Osteocyte (in vitro differentiated cells): Measurements from ENCODE around the gene STPG1. TPM values are rescaled to one million over a fixed set of nuclear protein-coding genes. Genes with fewer than 3 reads are reported as not detected.

ENCODE experiments used
- DNase-seq: peaks from one replicate; pipeline ENCODE4 v3.0.0; 2021; ENCODE audit warnings: mixed read lengths; ENCODE audit not compliant: unreplicated experiment; ENCODE audit errors: extremely low spot score
- H3K27ac Mint-ChIP-seq: one replicate; pipeline ENCODE4 v1.8.0; 2021; ENCODE audit warnings: mild to moderate bottlenecking, mixed read lengths; ENCODE audit not compliant: unreplicated experiment
- H3K27me3 Mint-ChIP-seq: one replicate; pipeline ENCODE4 v1.8.0; 2021; ENCODE audit warnings: mixed read lengths; ENCODE audit not compliant: unreplicated experiment
- H3K36me3 Mint-ChIP-seq: one replicate; pipeline ENCODE4 v1.8.0; 2021; ENCODE audit warnings: mixed read lengths; ENCODE audit not compliant: unreplicated experiment
- H3K4me1 Mint-ChIP-seq: one replicate; pipeline ENCODE4 v1.8.0; 2021; ENCODE audit warnings: mixed read lengths; ENCODE audit not compliant: unreplicated experiment
- H3K4me3 Mint-ChIP-seq: one replicate; pipeline ENCODE4 v1.8.0; 2021; ENCODE audit warnings: mild to moderate bottlenecking, moderate library complexity, mixed read lengths; ENCODE audit not compliant: unreplicated experiment
- H3K9me3 Mint-ChIP-seq: one replicate; pipeline ENCODE4 v1.8.0; 2021; ENCODE audit warnings: mixed read lengths; ENCODE audit not compliant: unreplicated experiment
- CTCF ChIP-seq: fragments of 200-600 bp; sonication (generic); IDR thresholded peaks from 2 replicates; pipeline ENCODE4 v1.5.0; 2021; ENCODE audit warnings: antibody characterized with exemption, mild to moderate bottlenecking, moderate library complexity
- total RNA-seq: library from RNA; stranded (reverse); gene quantifications from 2 replicates; pipeline ENCODE4 v1.2.1, GENCODE V29; 2021

The STPG1 gene
- total RNA-seq, 1 donor from 2014 or later = 5.3 TPM

- no peaks in the 10 kb centered on the region for H3K27me3 Mint-ChIP-seq
- DNase-seq = no peak
- no peaks in the 10 kb centered on the region for H3K9me3 Mint-ChIP-seq
- H3K4me3 Mint-ChIP-seq = no peak overlapping the region
- no peak for TF ChIP-seq CTCF
- H3K4me1 Mint-ChIP-seq = peaks cover 30% of the 10 kb centered on the region
- H3K27ac Mint-ChIP-seq = no peak overlapping the region
- peaks cover 10% of the 10 kb centered on the region for H3K36me3 Mint-ChIP-seq
Measured at GRCh38 chr1:24360681-24361080, 52.9 kb downstream of the STPG1 start.

- no peak overlapping the region for H3K27ac Mint-ChIP-seq
- DNase-seq = no peak
- no peak for TF ChIP-seq CTCF
Measured at GRCh38 chr1:24357038-24357437, 56.5 kb downstream of the STPG1 start.

GRCh38 chr1:24355466-24355865 is 58.1 kb downstream of the STPG1 start:
- Mint-ChIP-seq H3K4me1 (peaks cover 7% of the 10 kb centered on the region), H3K27me3 (no peaks in the 10 kb centered on the region), H3K4me3 (no peak overlapping the region), H3K9me3 (no peaks in the 10 kb centered on the region), H3K36me3 (peaks cover 7% of the 10 kb centered on the region), H3K27ac (no peak overlapping the region)
- no peak for DNase-seq
- no peak for TF ChIP-seq CTCF

More at GRCh38 chr1:24357038-24357437, 56.5 kb downstream of the STPG1 start:
- no peaks in the 10 kb centered on the region for H3K27me3 Mint-ChIP-seq
- H3K9me3 Mint-ChIP-seq = no peaks in the 10 kb centered on the region
- H3K4me1 Mint-ChIP-seq = peaks cover 3% of the 10 kb centered on the region
- peaks cover 10% of the 10 kb centered on the region for H3K36me3 Mint-ChIP-seq
- no peak overlapping the region for H3K4me3 Mint-ChIP-seq

- H3K4me3 Mint-ChIP-seq = no peak overlapping the region
Measured at GRCh38 chr1:24353292-24353891, 60.2 kb downstream of the STPG1 start.

More at GRCh38 chr1:24353292-24353891, 60.2 kb downstream of the STPG1 start:
- no peaks in the 10 kb centered on the region for H3K27me3 Mint-ChIP-seq
- DNase-seq = no peak
- no peak overlapping the region for H3K27ac Mint-ChIP-seq
- H3K4me1 Mint-ChIP-seq = peaks cover 7% of the 10 kb centered on the region
- no peak for TF ChIP-seq CTCF
- no peaks in the 10 kb centered on the region for H3K9me3 Mint-ChIP-seq
- peaks cover 5% of the 10 kb centered on the region for H3K36me3 Mint-ChIP-seq
